ENCODE results near the gene A2M. TPM values are rescaled to one million over a fixed set of nuclear protein-coding genes. Genes with fewer than 3 reads are reported as not detected.

The A2M gene
- total and polyA plus RNA-seq, 2 donors (not counting 3 experiments of a cell fraction or from before 2014, with no cell fraction given), result 11.5 to 16.9 TPM

GRCh38 chr12:9066183-9066623 lies 49.5 kb downstream of the A2M start:
- H3K79me2 ChIP-seq (ENCODE audit: control insufficient read depth, insufficient read depth, low read length), result no peaks in the 10 kb centered on the region
- H4K20me1 ChIP-seq (replicated peaks; ENCODE audit: control insufficient read depth, extremely low read depth, insufficient read depth, low read length), result no peaks in the 10 kb centered on the region
- TF ChIP-seq, protein P1, sequence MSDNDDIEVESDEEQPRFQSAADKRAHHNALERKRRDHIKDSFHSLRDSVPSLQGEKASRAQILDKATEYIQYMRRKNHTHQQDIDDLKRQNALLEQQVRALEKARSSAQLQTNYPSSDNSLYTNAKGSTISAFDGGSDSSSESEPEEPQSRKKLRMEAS (IDR thresholded peaks at IDR 0.05; ENCODE audit: insufficient read depth, insufficient read length), result no peak
- TF ChIP-seq, protein P2, sequence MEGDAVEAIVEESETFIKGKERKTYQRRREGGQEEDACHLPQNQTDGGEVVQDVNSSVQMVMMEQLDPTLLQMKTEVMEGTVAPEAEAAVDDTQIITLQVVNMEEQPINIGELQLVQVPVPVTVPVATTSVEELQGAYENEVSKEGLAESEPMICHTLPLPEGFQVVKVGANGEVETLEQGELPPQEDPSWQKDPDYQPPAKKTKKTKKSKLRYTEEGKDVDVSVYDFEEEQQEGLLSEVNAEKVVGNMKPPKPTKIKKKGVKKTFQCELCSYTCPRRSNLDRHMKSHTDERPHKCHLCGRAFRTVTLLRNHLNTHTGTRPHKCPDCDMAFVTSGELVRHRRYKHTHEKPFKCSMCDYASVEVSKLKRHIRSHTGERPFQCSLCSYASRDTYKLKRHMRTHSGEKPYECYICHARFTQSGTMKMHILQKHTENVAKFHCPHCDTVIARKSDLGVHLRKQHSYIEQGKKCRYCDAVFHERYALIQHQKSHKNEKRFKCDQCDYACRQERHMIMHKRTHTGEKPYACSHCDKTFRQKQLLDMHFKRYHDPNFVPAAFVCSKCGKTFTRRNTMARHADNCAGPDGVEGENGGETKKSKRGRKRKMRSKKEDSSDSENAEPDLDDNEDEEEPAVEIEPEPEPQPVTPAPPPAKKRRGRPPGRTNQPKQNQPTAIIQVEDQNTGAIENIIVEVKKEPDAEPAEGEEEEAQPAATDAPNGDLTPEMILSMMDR (IDR thresholded peaks at IDR 0.05; ENCODE audit: extremely low read depth in 1 of 2, insufficient read depth in 1 of 2, low read depth in 1 of 2, low read length in 2 of 2), result no peak
- no peak for TF ChIP-seq MYC (IDR thresholded peaks at IDR 0.05; ENCODE audit: low read depth, low read length)
- TF ChIP-seq POLR2A (IDR thresholded peaks at IDR 0.05; ENCODE audit: low read depth, low read length), result no peak
- TF ChIP-seq FOS (IDR thresholded peaks at IDR 0.05; ENCODE audit: borderline replicate concordance, insufficient read depth, low read length), result no peak
- TF ChIP-seq GATA2 (IDR thresholded peaks at IDR 0.05; ENCODE audit: insufficient read depth, insufficient read length, low read depth, low read length), result no peak
- no peak for TF ChIP-seq JUN (IDR thresholded peaks at IDR 0.05; ENCODE audit: borderline replicate concordance, insufficient read depth, insufficient read length, low read depth)
- no peak for TF ChIP-seq EZH2 (IDR thresholded peaks at IDR 0.05; ENCODE audit: borderline replicate concordance, low read depth, low read length, severe bottlenecking)
- no peak for TF ChIP-seq POLR2AphosphoS5 (IDR thresholded peaks at IDR 0.05; ENCODE audit: insufficient read depth, low read depth, low read length)
- no peak overlapping the region for H3K4me3 ChIP-seq (replicated peaks in 1 of 3; ENCODE audit: insufficient read depth in 1 of 3, low read depth in 1 of 3, low read length in 3 of 3)
- H3K9me1 ChIP-seq (replicated peaks; ENCODE audit: control insufficient read depth, extremely low read depth, insufficient read depth, low read length), result no peaks in the 10 kb centered on the region
- FAIRE-seq (no peak), DNase-seq (ENCODE audit: low read depth, low spot score) (no peak)
- H3K27me3 ChIP-seq (ENCODE audit: control insufficient read depth in 2 of 2, insufficient read depth in 2 of 2, low read length in 2 of 2), result peaks cover 4 to 6% of the 10 kb centered on the region in 2 experiments
- dilution Hi-C loops (cut with MboI; ENCODE audit: extremely low pct_ligation_motif_present, low sequenced_read_pairs) (no loop called here), intact Hi-C loops (cut with micrococcal nuclease) (loop anchor here (10.0 kb wide), 1 partner anchor 99 kb away; no protein-coding TSS in a partner anchor)
- H2AFZ ChIP-seq (ENCODE audit: low read depth, low read length), result no peak overlapping the region
- BruUV-seq (replicated peaks), result no TSS peak
- no peak overlapping the region for H3K9ac ChIP-seq (replicated peaks; ENCODE audit: extremely low read depth, insufficient read depth, low read length)
- H3K27ac ChIP-seq (ENCODE audit: insufficient read depth, low read depth, low read length), result no peak overlapping the region
- no peak overlapping the region for H3K4me2 ChIP-seq (ENCODE audit: insufficient read depth, low read length)
- POLR2A ChIA-PET, result no interaction called here
- H3K4me1 ChIP-seq (ENCODE audit: control insufficient read depth, extremely low read depth, insufficient read depth, low read length), result peaks cover 4% of the 10 kb centered on the region
- H3K9me3 ChIP-seq (replicated peaks; ENCODE audit: control insufficient read depth, insufficient read depth, low read length), result no peaks in the 10 kb centered on the region
- CTCF ChIA-PET, result interaction anchor here (0.6 to 1.5 kb wide), 5 partner anchors 14 to 642 kb away, joined by 3 to 4 read pairs (median 3); no protein-coding TSS in a partner anchor
- no peaks in the 10 kb centered on the region for H3K36me3 ChIP-seq (ENCODE audit: control insufficient read depth in 2 of 2, extremely low read depth in 1 of 2, insufficient read depth in 2 of 2, low read length in 2 of 2)
